IMR-90 (cell line): ENCODE results near the gene AASS. TPM values are rescaled to one million over a fixed set of nuclear protein-coding genes. Genes with fewer than 3 reads are reported as not detected.

Experiments
- ATAC-seq: fragments of 200-7000 bp; cut with Tn5 transposase; 2 replicates; pipeline ENCODE4 v1.9.1; 2020; ENCODE audit warnings: low read depth, mild to moderate bottlenecking, moderate library complexity
- BruUV-seq: library from RNA; stranded (reverse); fragments of 400-500 nt; replicated peaks from 2 replicates; lab custom pipeline; 2021; lab: Mats Ljungman, UMichigan
- CTCF ChIA-PET: fragments of 300-600 bp; formaldehyde crosslinking; extraction: SDS; loops from one replicate; lab custom pipeline; 2021; ENCODE audit warnings: antibody characterized with exemption; lab: Yijun Ruan, JAX
- POLR2A ChIA-PET: fragments of 300-600 bp; sonication (Branson Sonifier 250); formaldehyde crosslinking; loops from one replicate; lab custom pipeline; 2022; ENCODE audit warnings: antibody characterized with exemption; ENCODE audit not compliant: unreplicated experiment; lab: Charles Lee
- DNase-seq: peaks from one replicate; pipeline ENCODE4 v3.0.0; 2013
- H2AFZ ChIP-seq: replicated peaks from 2 replicates; pipeline ENCODE3; 2013; ENCODE audit warnings: low read length, mild to moderate bottlenecking; ENCODE audit not compliant: poor library complexity
- H2AK5ac ChIP-seq: 2 replicates; pipeline ENCODE4 v1.6.1; 2013; ENCODE audit warnings: low read depth, low read length, inconsistent platforms
- H2AK9ac ChIP-seq: replicated peaks from 2 replicates; pipeline ENCODE3; 2013; ENCODE audit warnings: mild to moderate bottlenecking, low read depth, low read length, moderate library complexity; ENCODE audit not compliant: poor library complexity
- H2BK120ac ChIP-seq: 2 replicates; pipeline ENCODE4 v1.6.1; 2013; ENCODE audit warnings: low read depth, low read length, inconsistent platforms
- H2BK15ac ChIP-seq: 3 replicates; pipeline ENCODE4 v1.6.1; 2013; ENCODE audit warnings: low read depth, low read length, inconsistent platforms
- H2BK20ac ChIP-seq: 2 replicates; pipeline ENCODE4 v1.6.1; 2013; ENCODE audit warnings: low read depth, mild to moderate bottlenecking, inconsistent platforms, low read length, moderate library complexity
- H2BK5ac ChIP-seq: 2 replicates; pipeline ENCODE4 v1.6.1; 2013; ENCODE audit warnings: mild to moderate bottlenecking, low read depth, low read length, inconsistent platforms; ENCODE audit not compliant: poor library complexity, severe bottlenecking
- H3K14ac ChIP-seq: replicated peaks from 2 replicates; pipeline ENCODE4 v1.6.1; 2013; ENCODE audit warnings: low read depth, low read length, inconsistent platforms
- H3K18ac ChIP-seq: 2 replicates; pipeline ENCODE4 v1.6.1; 2013; ENCODE audit warnings: low read depth, low read length, control low read depth
- H3K23ac ChIP-seq: 2 replicates; pipeline ENCODE4 v1.6.1; 2013; ENCODE audit warnings: low read depth, low read length, inconsistent platforms
- H3K27ac ChIP-seq: 2 replicates; pipeline ENCODE4 v1.5.1; 2013; ENCODE audit warnings: mild to moderate bottlenecking, control low read depth, low read length; ENCODE audit not compliant: insufficient read depth
- H3K27me3 ChIP-seq: 2 replicates; pipeline ENCODE4 v1.6.1; 2013; ENCODE audit warnings: low read length; ENCODE audit not compliant: control insufficient read depth, insufficient read depth
- H3K36me3 ChIP-seq: 2 replicates; pipeline ENCODE4 v1.6.1; 2013; ENCODE audit warnings: low read length, mixed read lengths; ENCODE audit not compliant: control insufficient read depth, insufficient read depth
- H3K4ac ChIP-seq: 2 replicates; pipeline ENCODE4 v1.6.1; 2013; ENCODE audit warnings: low read depth, low read length, inconsistent platforms
- H3K4me1 ChIP-seq: 2 replicates; pipeline ENCODE4 v1.6.1; 2013; ENCODE audit warnings: low read length, mixed read lengths; ENCODE audit not compliant: control insufficient read depth, insufficient read depth
- H3K4me2 ChIP-seq: 2 replicates; pipeline ENCODE4 v1.6.1; 2013; ENCODE audit warnings: low read depth, mild to moderate bottlenecking, control low read depth, low read length, moderate library complexity
- H3K4me3 ChIP-seq: 2 replicates; pipeline ENCODE4 v1.5.1; 2013; ENCODE audit warnings: low read depth, mild to moderate bottlenecking, control low read depth, low read length, moderate library complexity; ENCODE audit not compliant: insufficient read depth
- H3K56ac ChIP-seq: 2 replicates; pipeline ENCODE4 v1.6.1; 2013; ENCODE audit warnings: low read length, inconsistent platforms; ENCODE audit not compliant: insufficient read depth; ENCODE audit errors: extremely low read depth
- H3K79me1 ChIP-seq, 2 experiments: 2 replicates each; pipeline ENCODE4 v1.6.1; 2013; ENCODE audit warnings: low read length in 2 of 2, inconsistent platforms in 1 of 2, low read depth in 1 of 2
- H3K9ac ChIP-seq: 2 replicates; pipeline ENCODE4 v1.6.1; 2013; ENCODE audit warnings: low read depth, low read length, control low read depth
- H3K9me1 ChIP-seq: 2 replicates; pipeline ENCODE4 v1.6.1; 2013; ENCODE audit warnings: low read length, inconsistent platforms; ENCODE audit not compliant: insufficient read depth
- H3K9me3 ChIP-seq: 2 replicates; pipeline ENCODE4 v1.6.1; 2013; ENCODE audit warnings: low read length; ENCODE audit not compliant: control insufficient read depth, insufficient read depth
- H4K20me1 ChIP-seq: 2 replicates; pipeline ENCODE4 v1.6.1; 2013; ENCODE audit warnings: low read length, inconsistent platforms; ENCODE audit not compliant: insufficient read depth
- H4K5ac ChIP-seq: 2 replicates; pipeline ENCODE4 v1.6.1; 2013; ENCODE audit warnings: mild to moderate bottlenecking, low read depth, low read length, control low read depth
- H4K8ac ChIP-seq, 2 experiments: 2 replicates each; pipeline ENCODE4 v1.6.1; 2013; ENCODE audit warnings: low read depth in 2 of 2, low read length in 2 of 2, control low read depth in 1 of 2, inconsistent platforms in 1 of 2
- H4K91ac ChIP-seq: 2 replicates; pipeline ENCODE4 v1.6.1; 2013; ENCODE audit warnings: low read depth, low read length, inconsistent platforms; ENCODE audit not compliant: insufficient read depth
- MAZ ChIP-seq: IDR thresholded peaks from 2 replicates; pipeline ENCODE4 v1.6.1; 2012; ENCODE audit warnings: low read depth, mild to moderate bottlenecking, low read length, improper control_type of control experiment, moderate library complexity, borderline replicate concordance
- SMC3 ChIP-seq: fragments of 150-350 bp; IDR thresholded peaks from 2 replicates; pipeline ENCODE4 v1.6.1; 2016; ENCODE audit warnings: low read depth, mild to moderate bottlenecking, antibody characterized with exemption, low read length, moderate library complexity
- dilution Hi-C: fragments of 300-500 bp; cut with HindIII; formaldehyde crosslinking; loops from one replicate; pipeline ENCODE4 v1.14.3; 2018; ENCODE audit warnings: low sequenced_read_pairs; ENCODE audit not compliant: unreplicated experiment
- in situ Hi-C: fragments of 300-500 bp; cut with MboI; formaldehyde crosslinking; loops from 3 replicates; pipeline ENCODE4 v1.14.3; 2019; ENCODE audit warnings: low sequenced_read_pairs, inconsistent platforms, mixed read lengths
- intact Hi-C: fragments of 100-400 bp; cut with micrococcal nuclease; formaldehyde crosslinking; loops from 2 replicates; pipeline ENCODE4 v1.10.0; 2022
- polyA plus RNA-seq, 3 experiments: library from polyadenylated mRNA; depleted of rRNA; stranded (reverse); fragments of >200 nt; gene quantifications; 2 replicates each; pipeline ENCODE4 v1.2.3, GENCODE V29; 2012; ENCODE audit warnings: low replicate concordance in 1 of 3
- total RNA-seq: library from RNA; depleted of rRNA; stranded (reverse); fragments of >200 nt; gene quantifications from 2 replicates; pipeline ENCODE4 v1.2.3, GENCODE V29; 2012
- TF ChIP-seq, protein P1 (sequence below): fragments of 150-350 bp; IDR thresholded peaks from 2 replicates; pipeline ENCODE4 v1.6.1; 2016; ENCODE audit warnings: low read depth, mild to moderate bottlenecking, low read length, moderate library complexity, borderline replicate concordance

Gene AASS
- total and polyA plus RNA-seq, 2 of the 4 experiments (the other 2 are of a cell fraction): 6.1 to 12.9 TPM

DNA sequence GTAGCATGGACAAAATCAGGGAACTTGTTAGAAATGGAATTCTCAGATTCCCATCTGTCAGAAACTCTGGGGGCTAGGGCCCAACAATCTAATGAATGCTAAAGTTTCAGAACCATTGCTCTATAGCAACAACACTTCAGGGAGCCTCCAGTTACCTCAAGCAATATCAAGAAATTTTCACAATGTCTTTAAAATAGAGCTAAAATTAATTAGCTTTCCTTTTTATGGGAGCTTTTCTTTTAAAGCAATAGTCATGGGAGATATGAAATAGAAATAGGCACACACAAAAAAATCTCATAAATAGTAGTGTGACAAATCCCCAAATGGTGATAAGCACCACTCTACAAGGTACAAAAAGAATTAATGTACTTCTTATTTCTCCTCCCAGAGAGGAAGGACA lies 80.9 kb downstream of the AASS start:
- BruUV-seq: no TSS peak
- TF ChIP-seq MAZ: no peak
- TF ChIP-seq SMC3: no peak
- TF ChIP-seq, protein P1, sequence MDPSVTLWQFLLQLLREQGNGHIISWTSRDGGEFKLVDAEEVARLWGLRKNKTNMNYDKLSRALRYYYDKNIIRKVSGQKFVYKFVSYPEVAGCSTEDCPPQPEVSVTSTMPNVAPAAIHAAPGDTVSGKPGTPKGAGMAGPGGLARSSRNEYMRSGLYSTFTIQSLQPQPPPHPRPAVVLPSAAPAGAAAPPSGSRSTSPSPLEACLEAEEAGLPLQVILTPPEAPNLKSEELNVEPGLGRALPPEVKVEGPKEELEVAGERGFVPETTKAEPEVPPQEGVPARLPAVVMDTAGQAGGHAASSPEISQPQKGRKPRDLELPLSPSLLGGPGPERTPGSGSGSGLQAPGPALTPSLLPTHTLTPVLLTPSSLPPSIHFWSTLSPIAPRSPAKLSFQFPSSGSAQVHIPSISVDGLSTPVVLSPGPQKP: no peak
- Histone ChIP-seq H3K14ac (no peak overlapping the region), H3K4me3 (no peak overlapping the region), H4K91ac (no peak overlapping the region), H4K8ac (no peak overlapping the region), H2BK20ac (no peak overlapping the region), H3K27ac (no peak overlapping the region), H3K36me3 (no peaks in the 10 kb centered on the region), H4K5ac (no peak overlapping the region), H4K20me1 (no peaks in the 10 kb centered on the region), H3K9me1 (no peaks in the 10 kb centered on the region), H3K23ac (no peak overlapping the region), H2AK9ac (no peak overlapping the region), H3K4me1 (no peaks in the 10 kb centered on the region), H2BK5ac (no peak overlapping the region), H2AFZ (no peak overlapping the region), H3K9me3 (no peaks in the 10 kb centered on the region), H3K18ac (no peak overlapping the region), H3K79me1 (no peaks in the 10 kb centered on the region), H2BK15ac (no peak overlapping the region), H2BK120ac (no peak overlapping the region), H3K4me2 (no peak overlapping the region), H3K56ac (no peak overlapping the region), H3K27me3 (no peaks in the 10 kb centered on the region), H3K4ac (no peak overlapping the region), H2AK5ac (no peak overlapping the region), H3K9ac (no peak overlapping the region)
- no peak for DNase-seq
- no peak for ATAC-seq
- ChIA-PET CTCF (no interaction called here), POLR2A (no interaction called here)
- in situ Hi-C loops (no loop called here), intact Hi-C loops (no loop called here), dilution Hi-C loops (no loop called here)
